Tibial nerve (tissue), 4 donors: ENCODE data around the gene INPP5A.

Experiments used
- EP300 ChIP-seq, 2 donors: sonication (generic); formaldehyde crosslinking; IDR thresholded peaks; one replicate each; pipeline ENCODE4 v1.6.1; 2017; ENCODE audit warnings: antibody characterized with exemption in 2 of 2, mild to moderate bottlenecking in 1 of 2
- TF ChIP-seq, protein P1 (sequence below), 5 experiments: fragments of 200-600 bp in 3 of 5; fragments of 450-650 bp in 2 of 5; sonication (generic) in 3 of 5; IDR thresholded peaks; one replicate each; pipeline ENCODE4 v1.5.1; 2016 to 2019; ENCODE audit warnings: antibody characterized with exemption in 5 of 5, mild to moderate bottlenecking in 3 of 5, moderate library complexity in 2 of 5

DNA sequence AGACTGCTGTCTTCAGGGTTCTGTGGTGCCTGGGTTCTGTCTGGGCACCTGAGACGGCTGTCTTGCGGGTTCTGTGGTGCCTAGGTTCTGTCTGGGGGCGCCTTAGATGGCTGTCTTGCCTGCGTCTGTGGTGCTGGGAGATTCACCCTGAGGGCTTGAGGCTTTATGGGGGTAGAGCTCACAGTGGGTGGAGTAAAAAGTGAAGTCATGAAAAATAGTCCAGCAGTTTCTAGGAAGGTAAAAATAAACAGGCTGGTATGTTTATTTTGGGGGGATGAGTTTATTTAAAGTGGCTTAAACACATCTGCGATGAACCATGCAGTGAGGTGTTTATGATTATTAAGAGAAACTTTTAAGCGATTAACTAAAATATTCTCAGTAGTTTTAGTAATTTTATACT lies 184.1 kb downstream of the INPP5A start:
- TF ChIP-seq, protein P1, sequence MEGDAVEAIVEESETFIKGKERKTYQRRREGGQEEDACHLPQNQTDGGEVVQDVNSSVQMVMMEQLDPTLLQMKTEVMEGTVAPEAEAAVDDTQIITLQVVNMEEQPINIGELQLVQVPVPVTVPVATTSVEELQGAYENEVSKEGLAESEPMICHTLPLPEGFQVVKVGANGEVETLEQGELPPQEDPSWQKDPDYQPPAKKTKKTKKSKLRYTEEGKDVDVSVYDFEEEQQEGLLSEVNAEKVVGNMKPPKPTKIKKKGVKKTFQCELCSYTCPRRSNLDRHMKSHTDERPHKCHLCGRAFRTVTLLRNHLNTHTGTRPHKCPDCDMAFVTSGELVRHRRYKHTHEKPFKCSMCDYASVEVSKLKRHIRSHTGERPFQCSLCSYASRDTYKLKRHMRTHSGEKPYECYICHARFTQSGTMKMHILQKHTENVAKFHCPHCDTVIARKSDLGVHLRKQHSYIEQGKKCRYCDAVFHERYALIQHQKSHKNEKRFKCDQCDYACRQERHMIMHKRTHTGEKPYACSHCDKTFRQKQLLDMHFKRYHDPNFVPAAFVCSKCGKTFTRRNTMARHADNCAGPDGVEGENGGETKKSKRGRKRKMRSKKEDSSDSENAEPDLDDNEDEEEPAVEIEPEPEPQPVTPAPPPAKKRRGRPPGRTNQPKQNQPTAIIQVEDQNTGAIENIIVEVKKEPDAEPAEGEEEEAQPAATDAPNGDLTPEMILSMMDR (IDR thresholded peaks at IDR 0.05), result no peak
- TF ChIP-seq EP300 (IDR thresholded peaks at IDR 0.05), result no peak
